HT-29 (cell line): ENCODE results near the gene LZTR1. TPM values are rescaled to one million over a fixed set of nuclear protein-coding genes. Genes with fewer than 3 reads are reported as not detected.

Source experiments
- DNase-seq: peaks from one replicate; pipeline ENCODE4 v3.0.0-alpha.2; 2015; ENCODE audit warnings: low spot score
- total RNA-seq: library from RNA; depleted of rRNA; stranded (reverse); fragments of >200 nt; shearing (Covaris generic); gene quantifications from 2 replicates; pipeline ENCODE4 v1.2.3, GENCODE V29; 2014

LZTR1 gene
- total RNA-seq, 1 experiment from 2014 or later, result 27.5 TPM

DNA sequence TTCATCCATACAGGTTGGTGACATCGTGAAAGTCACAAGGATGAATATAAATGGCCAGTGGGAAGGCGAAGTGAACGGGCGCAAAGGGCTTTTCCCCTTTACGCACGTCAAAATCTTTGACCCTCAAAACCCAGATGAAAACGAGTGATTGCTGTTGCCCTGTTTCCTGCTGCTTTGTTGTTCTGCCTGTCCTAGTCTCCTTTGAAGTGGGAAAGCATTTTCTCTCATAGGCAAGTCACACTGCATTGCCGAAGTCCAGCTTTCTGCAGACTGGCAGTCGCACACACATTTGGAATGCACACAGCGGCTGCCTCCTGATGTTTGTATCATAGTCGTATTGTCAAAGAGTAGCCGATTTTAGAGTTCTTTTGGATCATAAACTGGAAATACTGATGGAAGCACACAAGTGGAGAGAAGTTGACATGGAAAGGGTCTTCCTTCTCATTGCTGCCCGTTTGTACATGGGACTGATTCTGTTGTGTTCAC is 32.4 kb upstream of the LZTR1 start:
- no peak for DNase-seq

DNA sequence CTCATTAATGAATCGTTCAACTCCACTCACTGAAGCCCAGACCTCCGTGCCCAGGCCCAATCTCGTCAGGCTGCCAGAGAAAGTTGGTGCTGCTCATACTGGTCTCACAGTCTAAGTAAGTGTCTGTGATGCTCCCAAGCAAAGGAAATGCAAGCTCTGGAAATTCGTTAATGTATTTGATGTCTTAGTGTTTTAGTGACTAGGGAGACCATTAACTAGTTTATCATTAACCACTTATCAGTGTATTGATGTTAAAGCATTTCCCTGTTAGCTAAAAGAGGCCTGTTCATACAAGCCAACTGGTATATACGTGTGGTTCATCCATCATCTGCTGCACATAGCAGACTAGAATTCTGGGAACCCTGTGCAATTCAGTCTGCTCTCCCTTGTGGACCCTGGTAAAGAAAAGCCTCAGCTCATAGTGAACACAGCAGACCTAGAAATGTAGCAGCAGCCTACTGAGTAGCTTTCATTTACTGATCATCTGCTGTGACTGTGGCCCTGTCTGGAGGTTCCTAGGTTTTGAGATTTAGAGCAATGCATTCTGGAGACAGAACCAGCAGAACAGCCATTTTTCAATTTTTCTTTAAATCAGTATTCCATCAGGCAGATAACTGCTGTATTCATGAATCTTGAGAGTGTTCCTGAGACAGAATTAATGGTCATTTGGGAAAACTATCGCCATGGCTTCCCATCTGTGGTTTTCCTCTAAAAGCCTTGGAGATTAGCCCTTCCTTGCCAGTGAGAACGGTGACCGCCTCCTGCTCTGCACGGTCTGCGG is 30.8 kb upstream of the LZTR1 start:
- peak; percentile 85 for DNase-seq

DNA sequence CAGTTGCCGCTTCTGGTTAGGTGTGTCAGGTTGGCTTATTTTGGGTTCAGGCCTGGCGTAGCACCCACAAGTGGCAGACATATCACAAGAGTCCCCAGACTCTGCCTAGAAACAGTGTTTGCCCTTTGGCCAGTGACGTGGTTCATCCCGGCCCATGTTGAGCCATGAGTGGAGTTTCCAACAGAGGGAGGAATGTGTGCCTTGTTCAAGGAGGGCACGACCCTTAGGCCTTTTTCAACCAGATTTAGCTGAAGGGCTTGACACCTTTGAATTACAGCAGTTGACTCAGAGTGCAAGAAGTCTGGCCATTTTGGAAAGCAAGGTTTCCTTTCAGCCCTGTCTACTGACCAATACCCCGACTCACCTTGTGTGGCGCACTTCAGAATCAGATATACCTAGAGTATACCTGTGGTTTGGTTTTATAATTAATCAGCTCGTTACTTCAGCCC is 30.1 kb upstream of the LZTR1 start:
- DNase-seq, result no peak

DNA sequence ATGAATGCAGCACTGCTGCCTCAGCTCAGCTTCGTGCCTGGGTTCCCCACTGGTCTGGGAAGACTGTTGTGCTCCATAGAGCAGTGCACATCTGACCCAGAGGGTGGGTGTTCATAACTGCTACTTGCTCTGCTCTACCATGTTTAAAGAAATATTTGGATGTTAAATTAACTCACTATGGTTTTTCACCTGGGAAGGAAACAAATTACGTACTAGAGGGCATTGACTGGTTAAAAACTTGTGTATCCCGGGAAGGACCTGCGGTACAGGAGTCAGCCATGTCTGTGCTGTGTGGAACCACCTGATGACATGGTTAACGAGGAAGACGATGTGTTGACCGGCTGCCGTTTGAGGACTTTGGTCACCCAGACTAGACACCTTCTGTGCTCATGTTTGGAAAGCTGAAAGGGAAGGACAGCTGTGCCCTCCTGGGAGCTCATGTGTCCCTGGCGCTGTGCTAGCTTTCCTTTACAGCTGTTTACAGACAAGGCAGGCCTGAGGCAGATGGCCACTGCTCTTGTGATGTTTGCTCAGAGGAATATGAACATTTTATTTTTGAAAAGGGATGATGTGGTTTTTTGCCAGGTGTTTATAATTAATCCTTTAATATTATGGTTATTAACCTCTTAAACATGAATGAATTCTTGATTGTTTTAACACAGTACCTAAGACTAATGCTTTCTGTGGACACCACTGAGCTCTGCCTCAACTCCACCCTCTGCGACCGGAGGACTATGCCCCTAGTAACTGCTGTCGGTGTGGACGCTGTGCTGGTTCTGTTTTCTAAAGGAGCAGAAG is 29.4 kb upstream of the LZTR1 start:
- DNase-seq, result peak; percentile 62

DNA sequence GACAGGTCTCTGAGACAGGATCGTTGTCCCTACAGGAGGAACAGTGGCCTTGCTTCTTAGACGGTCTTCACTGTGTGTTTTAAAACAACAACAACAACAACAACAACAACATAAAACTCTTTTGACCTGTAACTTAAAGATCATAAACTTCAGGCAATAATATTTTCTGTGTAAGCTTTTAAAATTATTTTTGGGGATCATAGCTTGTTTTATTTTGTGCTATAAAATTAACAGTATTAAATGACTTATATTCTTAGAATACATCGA is 28.8 kb upstream of the LZTR1 start:
- DNase-seq, result no peak

DNA sequence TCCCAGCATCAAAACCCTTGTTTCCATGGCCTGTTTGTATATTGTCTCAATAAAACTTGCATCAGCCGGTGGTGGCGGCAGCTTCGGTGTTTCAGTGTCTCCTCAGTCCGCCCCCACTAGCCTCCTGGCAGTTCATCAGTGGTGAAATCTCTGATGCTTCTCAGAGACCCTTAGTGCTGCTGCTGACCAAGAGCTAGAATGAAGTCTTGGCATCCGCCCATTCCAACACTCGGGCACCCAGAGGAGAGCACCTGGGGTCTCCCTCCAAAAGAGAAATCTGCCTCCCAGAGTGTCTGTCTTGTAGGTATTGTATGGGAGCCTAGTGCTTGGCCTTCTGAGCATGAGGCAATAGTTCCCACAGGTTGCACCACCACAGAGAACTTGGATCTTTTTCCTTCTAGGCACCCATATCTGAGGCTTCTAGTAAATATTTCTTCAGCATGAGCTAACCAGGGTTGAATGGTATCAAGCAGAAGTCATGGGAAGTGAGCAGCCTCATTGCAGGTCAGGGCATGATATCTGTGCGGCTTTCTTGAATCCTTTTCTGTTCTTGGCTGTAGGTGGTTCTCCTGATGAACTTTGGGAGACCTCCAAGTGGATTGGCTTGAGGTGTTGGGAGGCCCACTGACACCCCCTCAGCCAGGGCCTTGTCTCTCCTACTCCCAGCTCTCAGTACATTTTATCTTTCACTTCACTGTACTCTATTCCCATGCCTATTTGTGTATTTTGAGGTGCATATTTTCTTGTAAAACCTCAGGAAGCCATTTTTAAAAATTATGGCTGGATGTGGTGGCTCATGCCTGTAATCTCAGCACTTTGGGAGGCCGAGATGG is 28.2 kb upstream of the LZTR1 start:
- DNase-seq, result no peak

DNA sequence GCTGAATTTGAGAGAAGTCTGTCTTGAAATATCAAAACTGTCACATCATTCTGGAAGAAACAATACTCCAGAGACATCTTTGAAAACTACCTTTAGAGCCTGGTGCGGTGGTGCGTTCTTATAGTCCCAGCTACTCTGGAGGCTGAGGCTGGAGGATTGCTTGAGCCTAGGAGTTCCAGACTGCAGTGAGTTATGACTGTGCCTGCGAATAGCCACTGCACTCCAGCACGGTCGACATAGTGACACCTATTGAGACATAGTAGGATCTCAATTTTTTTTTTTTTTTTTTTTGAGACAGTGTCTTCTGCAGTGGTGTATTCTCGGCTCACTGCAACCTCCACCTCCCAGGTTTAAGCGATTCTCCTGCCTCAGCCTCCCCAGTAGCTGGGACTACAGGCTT is 26.5 kb upstream of the LZTR1 start:
- no peak for DNase-seq

DNA sequence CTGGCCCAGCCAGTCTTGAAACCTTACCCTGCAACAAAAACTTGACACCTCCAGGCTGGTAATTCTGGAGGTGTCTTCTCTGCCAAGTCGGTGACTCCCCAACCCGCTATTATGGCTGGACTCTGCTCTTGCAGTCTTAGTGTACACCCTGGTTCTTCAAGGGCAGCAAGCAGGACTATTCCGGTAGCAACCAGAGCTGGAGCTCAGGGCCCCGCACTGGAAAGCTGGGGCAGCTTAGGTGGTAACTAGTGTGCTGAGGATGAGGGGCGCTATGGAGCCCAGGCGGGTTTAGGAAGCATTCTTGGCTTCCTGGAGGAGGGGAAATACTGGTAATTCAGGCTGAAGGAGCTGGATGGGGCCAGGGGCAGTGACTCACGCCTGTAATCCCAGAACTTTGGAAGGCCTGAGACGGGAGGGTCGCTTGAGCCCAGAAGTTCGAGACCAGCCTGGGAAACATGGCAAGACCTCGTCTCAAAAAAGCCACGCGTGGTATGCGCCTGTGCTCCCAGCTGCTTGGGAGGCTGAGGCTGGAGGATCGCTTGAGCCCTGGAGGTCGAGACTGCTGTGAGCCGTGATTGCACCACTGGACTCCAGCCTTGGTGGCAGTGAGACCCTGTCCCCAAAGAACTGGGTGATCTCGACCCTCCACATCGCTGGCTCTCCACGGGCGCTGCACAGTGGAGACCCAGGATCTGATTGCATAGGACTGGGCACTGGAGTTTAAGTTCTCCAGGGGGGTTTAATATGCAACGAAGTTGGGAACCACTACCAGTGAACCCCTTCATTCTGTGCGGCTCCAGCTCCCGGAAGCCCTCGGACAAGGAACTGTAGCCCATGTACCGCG is 25.6 kb upstream of the LZTR1 start:
- peak; percentile 90 for DNase-seq

DNA sequence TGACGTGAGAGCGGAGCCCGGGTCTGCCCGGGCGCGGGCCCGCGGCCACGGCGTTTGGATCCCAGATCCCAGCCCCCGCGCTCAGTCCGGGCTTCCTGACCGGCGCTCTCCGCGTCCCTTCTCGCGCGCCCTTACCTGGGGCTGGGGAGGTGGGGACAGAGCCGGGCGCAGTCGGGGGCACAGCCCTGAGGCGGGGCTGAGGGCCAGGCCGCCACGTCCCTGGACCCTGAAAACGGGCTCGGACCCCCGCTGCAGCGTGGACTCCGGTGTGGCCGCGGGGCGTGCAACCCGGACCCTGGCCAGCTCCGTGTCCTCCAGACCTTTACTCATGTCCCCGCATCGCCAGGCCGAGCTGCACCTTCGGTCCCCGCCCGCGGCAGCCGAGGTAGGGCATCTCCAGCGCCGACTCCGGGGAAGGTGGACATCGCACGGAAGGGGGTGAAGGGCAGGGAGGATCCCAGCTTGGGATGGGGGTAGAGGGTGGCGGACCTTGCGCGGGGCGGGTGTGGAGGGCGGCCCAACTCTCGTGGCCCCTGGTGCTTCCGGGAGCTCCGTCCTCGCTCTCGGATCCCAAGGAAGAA is 24.9 kb upstream of the LZTR1 start:
- DNase-seq, result peak; percentile 85

DNA sequence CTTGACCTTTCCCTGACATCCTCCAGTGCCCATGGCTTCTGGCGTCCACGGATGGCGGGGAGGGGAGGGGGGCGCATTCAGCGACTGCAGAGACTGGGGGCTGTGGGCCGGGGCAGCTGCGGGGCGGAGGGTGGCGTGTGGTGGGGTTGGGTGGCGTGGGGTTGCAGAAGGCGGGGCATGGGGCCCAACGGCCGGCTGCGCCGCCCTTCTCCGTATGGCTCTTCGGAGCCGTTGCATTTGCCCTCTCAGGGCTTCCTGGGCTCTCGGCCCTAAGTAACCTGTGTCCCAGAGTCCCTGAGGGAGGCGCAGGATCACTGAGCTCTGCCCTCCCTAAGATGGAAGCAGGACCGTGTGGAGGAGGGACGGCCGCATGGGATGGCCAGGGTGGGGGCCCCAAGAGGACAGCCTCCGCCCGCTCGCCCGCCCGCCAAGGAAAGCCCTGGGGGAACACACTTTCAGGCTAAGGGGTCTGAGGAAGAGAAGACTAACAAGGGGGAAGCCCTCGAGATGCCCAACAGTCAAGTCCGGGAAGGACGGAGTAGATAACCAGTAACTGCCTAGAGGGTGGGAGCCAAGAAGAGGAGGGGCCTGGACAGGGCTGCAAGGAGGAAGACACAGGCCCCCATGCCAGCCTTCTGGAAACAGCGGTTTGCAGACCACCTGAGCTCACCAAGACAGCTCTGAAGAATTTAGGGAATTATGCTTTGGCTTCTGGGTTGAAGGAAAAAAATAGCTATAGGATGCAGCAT is 24.2 kb upstream of the LZTR1 start:
- peak; percentile 97 for DNase-seq

DNA sequence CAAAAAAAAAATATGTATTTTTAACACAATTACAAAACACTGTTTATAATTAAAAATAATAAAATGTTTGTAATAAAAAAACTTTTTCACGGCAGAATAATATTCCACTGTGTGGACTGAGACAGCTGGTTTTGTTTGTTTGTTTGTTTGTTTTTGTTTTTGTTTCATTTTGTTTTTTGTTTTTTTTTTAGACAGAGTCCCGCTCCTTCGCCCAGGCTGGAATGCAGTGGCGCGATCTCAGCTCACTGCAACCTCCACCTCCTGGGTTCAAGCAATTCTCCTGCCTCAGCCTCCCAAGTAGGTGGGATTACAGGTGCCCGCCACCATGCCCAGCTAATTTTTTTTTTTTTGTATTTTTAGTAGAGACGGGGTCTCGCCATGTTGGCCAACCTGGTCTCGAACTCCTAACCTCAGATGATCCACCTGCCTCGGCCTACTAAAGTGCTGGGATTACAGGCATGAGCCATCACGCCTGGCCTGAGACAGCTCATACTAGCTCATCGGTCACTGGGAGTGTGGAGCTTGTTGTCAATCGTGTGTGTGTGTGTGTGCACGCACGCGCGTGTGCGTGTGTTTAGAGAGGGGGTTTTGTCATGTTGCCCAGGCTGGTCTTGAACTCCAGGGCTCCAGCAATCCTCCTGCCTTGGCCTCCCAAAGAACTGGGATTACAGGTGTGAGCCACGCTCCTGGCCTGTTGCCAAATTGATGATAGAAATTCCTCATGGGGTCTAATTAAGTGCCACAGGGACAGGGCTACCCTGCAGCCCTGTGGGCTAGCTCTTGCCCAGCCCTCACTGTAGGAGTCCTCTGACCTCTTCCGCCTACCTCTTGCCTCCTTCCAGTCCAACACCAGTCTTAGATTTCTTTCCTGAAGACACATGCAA is 22.3 kb upstream of the LZTR1 start:
- DNase-seq, result no peak

DNA sequence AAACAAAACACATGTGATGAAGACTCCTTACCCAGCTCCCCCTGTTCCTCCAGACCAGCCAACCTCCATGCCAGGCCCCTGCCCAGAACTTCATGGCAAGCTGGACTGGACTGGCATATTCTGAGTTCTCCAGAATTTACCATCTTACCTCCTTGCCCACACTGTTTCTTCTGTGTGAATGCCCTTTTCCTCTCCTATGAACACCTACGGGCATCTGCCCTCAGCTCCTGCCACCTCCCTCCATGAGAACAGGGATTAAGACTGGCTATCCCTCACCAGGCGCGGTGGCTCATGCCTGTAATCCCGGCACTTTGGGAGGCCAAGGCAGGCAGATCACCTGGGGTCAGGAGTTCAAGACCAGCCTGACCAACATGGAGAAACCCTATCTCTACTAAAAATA is 21.5 kb upstream of the LZTR1 start:
- DNase-seq, result no peak

DNA sequence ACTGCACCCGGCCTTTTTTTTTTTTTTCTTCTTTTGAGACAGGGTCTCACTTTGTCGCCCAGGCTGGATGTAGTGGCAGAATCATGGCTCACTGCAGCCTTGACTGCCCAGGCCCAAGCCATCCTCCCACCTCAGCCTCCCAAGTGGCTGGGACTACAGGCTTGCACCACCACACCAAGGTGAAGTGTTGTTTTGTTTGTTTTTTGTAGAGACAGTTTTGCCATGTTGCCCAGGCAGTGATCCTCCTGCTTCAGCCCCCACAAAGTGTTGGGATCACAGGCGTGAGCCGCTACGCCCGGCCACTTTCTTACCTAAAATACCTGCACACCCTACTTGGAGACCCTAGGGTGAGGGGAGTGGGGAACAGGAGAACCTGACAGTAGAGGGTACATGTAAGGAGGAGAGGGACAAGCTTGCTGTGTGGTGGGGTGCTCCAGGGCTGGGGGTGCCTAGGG is 19.6 kb upstream of the LZTR1 start:
- no peak for DNase-seq

DNA sequence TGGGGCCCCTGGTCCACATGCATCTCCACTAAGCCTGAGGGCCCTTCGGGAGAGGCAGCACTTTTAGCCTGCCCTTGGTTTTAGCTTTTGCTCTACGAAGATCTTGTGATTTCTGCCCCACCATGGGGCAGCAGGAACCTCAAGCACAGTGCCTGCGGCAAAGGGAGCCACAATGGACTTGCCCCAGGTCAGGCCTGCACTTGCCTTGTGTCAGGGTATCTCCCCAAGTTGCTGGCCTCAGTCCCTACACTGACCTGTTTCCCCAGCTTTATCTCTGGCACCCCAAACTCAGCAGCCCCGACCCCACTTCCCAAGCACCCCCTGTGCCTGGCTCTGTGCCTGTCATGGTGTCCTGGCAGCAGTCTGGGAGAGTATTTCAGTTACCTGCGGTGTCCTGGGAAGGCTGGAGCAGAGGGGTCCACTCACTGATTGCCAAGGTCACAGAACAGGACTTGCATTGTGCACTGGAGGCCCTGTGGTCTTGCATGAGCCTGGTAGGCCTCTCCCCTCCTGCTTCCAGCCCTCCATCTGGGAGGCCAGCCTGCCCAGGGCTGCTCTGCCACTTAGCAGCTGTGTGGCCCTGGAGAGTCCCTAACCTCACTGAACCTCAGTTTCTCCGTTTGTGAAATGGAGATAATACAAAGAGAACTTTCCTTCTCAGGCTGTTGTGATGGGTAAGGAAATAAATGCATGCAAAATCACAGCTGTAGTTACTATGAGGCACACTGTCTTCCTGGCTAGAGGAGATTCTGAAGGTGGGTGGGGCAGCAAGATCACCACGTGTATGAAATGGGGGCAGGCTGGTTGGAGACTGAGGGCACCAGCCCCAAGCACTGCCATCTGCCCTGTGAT is 18.7 kb upstream of the LZTR1 start:
- no peak for DNase-seq

DNA sequence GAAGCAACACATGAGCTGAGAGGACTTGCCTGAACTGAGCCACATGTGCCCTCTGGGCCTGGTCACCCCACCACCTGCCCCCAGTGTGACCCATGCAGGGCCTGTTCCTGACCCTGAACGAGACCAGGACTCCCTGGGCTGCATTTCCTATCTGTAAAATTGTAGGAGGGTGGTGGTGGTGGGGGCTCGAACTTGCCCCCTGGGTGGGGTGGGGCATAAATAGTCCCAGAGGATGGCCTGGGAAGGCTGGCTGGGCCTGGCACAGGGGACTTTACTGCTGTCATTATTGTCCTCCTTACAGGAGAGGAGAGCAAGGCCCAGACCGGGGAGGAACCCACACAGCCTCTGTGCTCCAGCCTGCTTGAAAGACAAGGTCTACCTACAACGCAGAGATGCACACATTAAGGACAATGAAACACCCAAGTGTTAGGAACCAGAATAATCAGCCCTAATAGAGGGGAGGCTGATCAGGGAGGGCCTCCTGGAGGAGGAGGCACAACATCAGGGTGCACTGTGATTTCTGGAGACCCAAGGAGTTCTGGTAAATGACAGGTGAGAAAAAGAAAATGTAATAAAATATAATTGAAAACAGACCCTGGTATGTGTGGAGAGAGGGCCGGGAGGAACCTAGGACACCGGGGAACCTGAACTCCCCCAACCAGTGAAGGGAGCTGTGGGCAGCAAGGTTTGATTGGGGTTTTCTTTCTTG is 17.9 kb upstream of the LZTR1 start:
- DNase-seq, result no peak

DNA sequence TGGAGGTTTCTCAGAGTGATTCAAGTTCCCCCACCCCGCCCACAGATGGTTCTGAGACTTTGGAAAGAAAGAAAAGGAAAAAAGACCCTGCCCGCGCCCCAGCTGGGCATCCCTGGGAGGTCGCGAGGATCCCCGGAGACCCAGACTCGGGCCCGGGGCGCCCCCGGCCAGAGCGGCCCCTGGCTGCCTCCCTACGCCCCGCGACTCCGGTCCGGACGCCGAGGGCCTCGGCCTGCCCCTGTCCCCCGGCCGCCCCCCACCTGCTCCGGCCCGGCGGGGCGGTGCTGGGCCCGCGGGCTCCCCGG is 17.3 kb upstream of the LZTR1 start:
- DNase-seq, result no peak

DNA sequence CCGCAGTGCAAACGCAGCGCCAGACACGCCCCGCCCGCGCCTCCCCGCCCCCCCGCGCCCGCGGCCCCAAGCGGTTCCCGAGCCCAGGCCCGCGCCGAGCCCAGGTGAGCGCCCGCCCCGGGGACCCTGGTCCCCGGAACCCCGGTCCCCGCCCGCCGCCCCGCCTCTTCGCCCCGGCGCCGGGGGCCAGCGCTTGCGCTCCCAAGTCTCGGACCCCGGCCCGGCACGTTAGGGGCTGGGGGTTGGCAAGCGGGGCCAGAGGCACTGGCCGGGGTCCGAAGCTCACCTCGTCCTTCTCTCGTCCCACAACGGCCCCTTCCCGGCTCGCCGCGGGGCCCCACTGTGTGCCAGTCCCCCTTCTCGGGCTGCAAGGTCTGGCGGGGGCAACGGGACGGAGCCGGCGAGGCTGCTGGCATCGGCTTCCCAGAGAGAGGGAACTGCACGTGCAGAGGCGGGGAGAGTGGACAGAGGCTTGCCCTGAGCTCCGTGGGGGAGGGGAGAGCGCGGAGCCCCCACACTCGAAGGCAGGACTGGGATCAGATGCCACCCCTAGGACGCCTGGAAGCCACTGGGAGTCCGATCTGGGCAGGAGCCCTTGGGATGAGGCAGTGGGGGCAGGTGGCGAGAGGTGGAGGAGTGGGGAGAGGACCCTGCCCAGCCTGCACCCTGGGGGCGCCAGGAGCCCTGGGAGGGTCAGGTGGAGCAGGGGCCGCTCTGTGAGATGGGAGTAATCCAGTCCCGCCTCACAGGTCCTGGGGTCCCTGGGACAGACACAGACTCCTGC is 16.8 kb upstream of the LZTR1 start:
- no peak for DNase-seq
